HepG2 (cell line): Measurements from ENCODE around the gene AJM1. TPM values are rescaled to one million over a fixed set of nuclear protein-coding genes. Genes with fewer than 3 reads are reported as not detected.

Experiments used
- CCDC6 ChIP-seq: sonication (generic); formaldehyde crosslinking; IDR thresholded peaks from 2 replicates; pipeline ENCODE4 v1.8.1; 2022; ENCODE audit warnings: mild to moderate bottlenecking, missing genetic modification reagents, moderate library complexity
- CENPBD1 ChIP-seq: sonication (generic); formaldehyde crosslinking; IDR thresholded peaks from 2 replicates; pipeline ENCODE4 v1.8.0; 2022; ENCODE audit warnings: missing genetic modification reagents, low read depth, mild to moderate bottlenecking, borderline replicate concordance
- LCORL ChIP-seq, 2 experiments: fragments of 450-650 bp in 1 of 2; sonication (generic) in 1 of 2; formaldehyde crosslinking in 1 of 2; IDR thresholded peaks; 2 replicates each; pipeline versions ENCODE4 v1.5.0 to v1.6.1; 2017 to 2020; ENCODE audit warnings: antibody characterized with exemption in 1 of 2, missing genetic modification reagents in 1 of 2
- MXD1 ChIP-seq: sonication (generic); formaldehyde crosslinking; IDR thresholded peaks from 2 replicates; pipeline ENCODE4 v1.4.0; 2020; ENCODE audit warnings: mild to moderate bottlenecking, missing genetic modification reagents
- POLR2G ChIP-seq: fragments of 200-400 bp; formaldehyde crosslinking; IDR thresholded peaks from 2 replicates; pipeline ENCODE4 v1.6.1; 2018; ENCODE audit warnings: mild to moderate bottlenecking, low read depth, low read length, moderate library complexity
- SAP130 ChIP-seq: IDR thresholded peaks from 2 replicates; pipeline ENCODE4 v1.6.1; 2016; ENCODE audit warnings: low read depth
- SMAD1 ChIP-seq: sonication (generic); formaldehyde crosslinking; IDR thresholded peaks from 2 replicates; pipeline ENCODE4 v1.4.0; 2020; ENCODE audit warnings: missing genetic modification reagents, low read depth, mild to moderate bottlenecking, borderline replicate concordance
- TAF15 ChIP-seq: fragments of 200-400 bp; formaldehyde crosslinking; IDR thresholded peaks from one replicate; pipeline ENCODE4 v1.6.1; 2018; ENCODE audit warnings: mild to moderate bottlenecking, low read depth, low read length; ENCODE audit not compliant: poor library complexity, severe bottlenecking
- UBTF ChIP-seq: sonication (generic); formaldehyde crosslinking; IDR thresholded peaks from 2 replicates; pipeline ENCODE4 v1.4.0; 2020; ENCODE audit warnings: mild to moderate bottlenecking, missing genetic modification reagents
- ZNF34 ChIP-seq: sonication (generic); formaldehyde crosslinking; IDR thresholded peaks from 2 replicates; pipeline ENCODE4 v1.4.0; 2020; ENCODE audit warnings: mild to moderate bottlenecking, missing genetic modification reagents, borderline replicate concordance
- ZNF547 ChIP-seq: sonication (generic); formaldehyde crosslinking; IDR thresholded peaks from 2 replicates; pipeline ENCODE4 v1.5.1; 2020; ENCODE audit warnings: mild to moderate bottlenecking, missing genetic modification reagents
- ZNF609 ChIP-seq: sonication (generic); formaldehyde crosslinking; IDR thresholded peaks from 2 replicates; pipeline ENCODE4 v1.4.0; 2020; ENCODE audit warnings: mild to moderate bottlenecking, missing genetic modification reagents, borderline replicate concordance
- ZNF704 ChIP-seq: sonication (generic); formaldehyde crosslinking; IDR thresholded peaks from 2 replicates; pipeline ENCODE4 v1.8.1; 2023; ENCODE audit warnings: mild to moderate bottlenecking, inconsistent platforms, moderate library complexity, missing genetic modification reagents, borderline replicate concordance
- ZNF740 ChIP-seq: sonication (generic); formaldehyde crosslinking; IDR thresholded peaks from 2 replicates; pipeline ENCODE4 v1.4.0; 2020; ENCODE audit warnings: missing genetic modification reagents
- ZNF749 ChIP-seq: sonication (generic); formaldehyde crosslinking; IDR thresholded peaks from 2 replicates; pipeline ENCODE4 v1.8.0; 2022; ENCODE audit warnings: mild to moderate bottlenecking, missing genetic modification reagents, moderate library complexity, borderline replicate concordance
- ZNF773 ChIP-seq: sonication (generic); formaldehyde crosslinking; IDR thresholded peaks from 2 replicates; pipeline ENCODE4 v1.4.0; 2020; ENCODE audit warnings: missing genetic modification reagents, borderline replicate concordance
- ZNF790 ChIP-seq: sonication (generic); formaldehyde crosslinking; IDR thresholded peaks from 2 replicates; pipeline ENCODE4 v1.8.0; 2022; ENCODE audit warnings: missing genetic modification reagents, mild to moderate bottlenecking, borderline replicate concordance
- ZNF792 ChIP-seq: IDR thresholded peaks from 2 replicates; pipeline ENCODE4 v1.6.1; 2016
- polyA plus RNA-seq, 8 experiments: library from polyadenylated mRNA; depleted of rRNA in 3 of 8; stranded (reverse) in 7 of 8; unstranded in 1 of 8; fragments of >200 nt; fragmentation: Illumina TruSeq in 4 of 8; extraction: Trizol in 4 of 8; gene quantifications; 2 replicates each; pipeline versions ENCODE4 v1.2.1 to v1.2.3, GENCODE V29; 2011 to 2016; ENCODE audit warnings: low read depth in 4 of 8, missing spikeins in 1 of 8, mixed read lengths in 1 of 8; ENCODE audit not compliant: insufficient read depth in 1 of 8
- total RNA-seq, 5 experiments: library from RNA; depleted of rRNA; stranded (reverse); fragments of >200 nt; fragmentation: Illumina TruSeq; extraction: Trizol; gene quantifications; 2 replicates each; pipeline ENCODE4 v1.2.3, GENCODE V29; 2016; ENCODE audit warnings: low read depth in 1 of 5

The AJM1 gene
- total and polyA plus RNA-seq, 2 of the 13 experiments (the other 11 are each of a cell fraction or from before 2014, with no cell fraction given), result 1.1 to 1.2 TPM

- no peak for TF ChIP-seq ZNF773 (CRISPR knock-in tag)
- TF ChIP-seq POLR2G, result peak; percentile 68
- no peak for TF ChIP-seq ZNF34
- TF ChIP-seq SMAD1 (CRISPR knock-in tag), result no peak
- TF ChIP-seq UBTF (CRISPR knock-in tag), result peak; percentile 4; the same call in 1 of the 2 replicates
- 0 out of 2 replicates have a peak, but pooled peaks have one; percentile 20 for TF ChIP-seq MXD1 (CRISPR knock-in tag)
- TF ChIP-seq SAP130 (CRISPR knock-in tag), result peak; percentile 55
- no peak for TF ChIP-seq ZNF704
- TF ChIP-seq ZNF790 (CRISPR knock-in tag), result peak; percentile 83
- no peak for TF ChIP-seq LCORL (IDR thresholded peaks at IDR 0.05)
- no peak for TF ChIP-seq LCORL (CRISPR knock-in tag; IDR thresholded peaks at IDR 0.05)
- TF ChIP-seq CENPBD1 (CRISPR knock-in tag), result no peak
- peak; percentile 11 for TF ChIP-seq ZNF547
- 0 out of 2 replicates have a peak, but pooled peaks have one; percentile 10 for TF ChIP-seq ZNF740 (CRISPR knock-in tag)
- no peak for TF ChIP-seq CCDC6
- TF ChIP-seq ZNF792 (CRISPR knock-in tag), result peak; percentile 52; the same call in 1 of the 2 replicates
- TF ChIP-seq TAF15, result peak; percentile 75
- TF ChIP-seq ZNF609 (CRISPR knock-in tag), result 0 out of 2 replicates have a peak, but pooled peaks have one; percentile 28
- 0 out of 2 replicates have a peak, but pooled peaks have one; percentile 45 for TF ChIP-seq ZNF749 (CRISPR knock-in tag)
Observed at GRCh38 chr9:136799854-136800657, 42.2 kb upstream of the AJM1 start (continued).
